ENCODE data around the gene COBL. TPM values are rescaled to one million over a fixed set of nuclear protein-coding genes. Genes with fewer than 3 reads are reported as not detected.

The COBL gene
- polyA plus RNA-seq, 3 donors, result not detected

- H3K9ac ChIP-seq (ENCODE audit: insufficient read depth, low read length, poor library complexity, severe bottlenecking), result no peak overlapping the region
- Mint-ChIP-seq H3K4me1 (no peaks in the 10 kb centered on the region), H3K4me3 (no peak overlapping the region), H3K27ac (no peak overlapping the region), H3K9me3 (peaks cover 0 to 3% (median 0%) of the 10 kb centered on the region in 7 donors), H3K27me3 (ENCODE audit: low read depth in 3 of 3) (peaks cover 16 to 24% (median 19%) of the 10 kb centered on the region in 3 donors), H3K36me3 (no peaks in the 10 kb centered on the region)
- H2AFZ ChIP-seq (ENCODE audit: insufficient read depth, low read depth, low read length, poor library complexity, severe bottlenecking), result no peak overlapping the region
- no peak overlapping the region for H3K27ac ChIP-seq (ENCODE audit: low read depth in 1 of 2, low read length in 2 of 2)
- no peak for DNase-seq
- no peak overlapping the region for H3K4me2 ChIP-seq (replicated peaks; ENCODE audit: extremely low read depth, low read length, poor library complexity, severe bottlenecking)
- 94% methylated on average over 5 of the region's 8 CpGs for WGBS (ENCODE audit: insufficient coverage)
- H3K9me3 ChIP-seq (replicated peaks in 1 of 2; ENCODE audit: control insufficient read depth in 1 of 2, insufficient read depth in 1 of 2, low read length in 2 of 2), result peaks cover 0 to 2% of the 10 kb centered on the region in 2 donors
- H4K20me1 ChIP-seq (ENCODE audit: insufficient read depth, low read length), result no peaks in the 10 kb centered on the region
- H3K4me1 ChIP-seq (ENCODE audit: control insufficient read depth in 1 of 2, insufficient read depth in 2 of 2, low read length in 2 of 2), result no peaks in the 10 kb centered on the region
- intact Hi-C loops (cut with micrococcal nuclease), result no loop called here
- no peaks in the 10 kb centered on the region for H3K36me3 ChIP-seq (replicated peaks in 1 of 2; ENCODE audit: control insufficient read depth in 1 of 2, insufficient read depth in 2 of 2, low read length in 2 of 2)
- no peaks in the 10 kb centered on the region for H3K79me2 ChIP-seq (ENCODE audit: insufficient read depth, low read length)
- peaks cover 5 to 17% of the 10 kb centered on the region in 2 donors for H3K27me3 ChIP-seq (ENCODE audit: control insufficient read depth in 2 of 2, insufficient read depth in 2 of 2, low read length in 2 of 2)
- no peak overlapping the region for H3K4me3 ChIP-seq (replicated peaks in 1 of 3; ENCODE audit: low read depth in 2 of 3, low read length in 3 of 3)
- TF ChIP-seq CTCF (IDR thresholded peaks at IDR 0.05), result no peak
These were observed 7.1 kb downstream of the COBL start for GRCh38 chr7:51309361-51310130.

- H3K4me3 Mint-ChIP-seq, result no peak overlapping the region
- H3K27me3 Mint-ChIP-seq (ENCODE audit: low read depth in 3 of 3), result peaks cover 8 to 17% (median 11%) of the 10 kb centered on the region in 3 donors
- H3K27ac Mint-ChIP-seq, result no peak overlapping the region
- intact Hi-C loops (cut with micrococcal nuclease), result no loop called here
- H3K4me1 Mint-ChIP-seq, result no peaks in the 10 kb centered on the region
- Histone ChIP-seq H3K36me3 (replicated peaks in 1 of 2; ENCODE audit: control insufficient read depth in 1 of 2, insufficient read depth in 2 of 2, low read length in 2 of 2) (no peaks in the 10 kb centered on the region), H3K9me3 (replicated peaks in 1 of 2; ENCODE audit: control insufficient read depth in 1 of 2, insufficient read depth in 1 of 2, low read length in 2 of 2) (no peaks in the 10 kb centered on the region), H3K9ac (ENCODE audit: insufficient read depth, low read length, poor library complexity, severe bottlenecking) (no peak overlapping the region), H3K4me3 (replicated peaks in 1 of 3; ENCODE audit: low read depth in 2 of 3, low read length in 3 of 3) (no peak overlapping the region), H3K79me2 (ENCODE audit: insufficient read depth, low read length) (no peaks in the 10 kb centered on the region), H3K27ac (ENCODE audit: low read depth in 1 of 2, low read length in 2 of 2) (no peak overlapping the region), H2AFZ (ENCODE audit: insufficient read depth, low read depth, low read length, poor library complexity, severe bottlenecking) (no peak overlapping the region), H3K4me2 (replicated peaks; ENCODE audit: extremely low read depth, low read length, poor library complexity, severe bottlenecking) (no peak overlapping the region), H3K4me1 (ENCODE audit: control insufficient read depth in 1 of 2, insufficient read depth in 2 of 2, low read length in 2 of 2) (no peaks in the 10 kb centered on the region), H4K20me1 (ENCODE audit: insufficient read depth, low read length) (no peaks in the 10 kb centered on the region), H3K27me3 (ENCODE audit: control insufficient read depth in 2 of 2, insufficient read depth in 2 of 2, low read length in 2 of 2) (peaks cover 0 to 8% of the 10 kb centered on the region in 2 donors)
- no CpG with 5 or more reads among the region's 5 CpGs for WGBS (ENCODE audit: insufficient coverage)
- H3K36me3 Mint-ChIP-seq, result no peaks in the 10 kb centered on the region
- TF ChIP-seq CTCF (IDR thresholded peaks at IDR 0.05), result no peak
- no peak for DNase-seq
- H3K9me3 Mint-ChIP-seq, result peaks cover 0 to 3% (median 0%) of the 10 kb centered on the region in 7 donors
These were observed 7.9 kb downstream of the COBL start for GRCh38 chr7:51308696-51309095.

Data from CD14-positive monocyte (primary cell).